ENCODE measurements around the gene EYA3. TPM values are rescaled to one million over a fixed set of nuclear protein-coding genes. Genes with fewer than 3 reads are reported as not detected.

Gene EYA3
- polyA plus RNA-seq, 4 donors: 16.9 to 58.0 (median 57.7) TPM

- DNase-seq (ENCODE audit: low read depth in 4 of 4, low spot score in 3 of 4): no peak
These were observed 24.8 kb upstream of the EYA3 start for GRCh38 chr1:28113242-28113572.

DNA sequence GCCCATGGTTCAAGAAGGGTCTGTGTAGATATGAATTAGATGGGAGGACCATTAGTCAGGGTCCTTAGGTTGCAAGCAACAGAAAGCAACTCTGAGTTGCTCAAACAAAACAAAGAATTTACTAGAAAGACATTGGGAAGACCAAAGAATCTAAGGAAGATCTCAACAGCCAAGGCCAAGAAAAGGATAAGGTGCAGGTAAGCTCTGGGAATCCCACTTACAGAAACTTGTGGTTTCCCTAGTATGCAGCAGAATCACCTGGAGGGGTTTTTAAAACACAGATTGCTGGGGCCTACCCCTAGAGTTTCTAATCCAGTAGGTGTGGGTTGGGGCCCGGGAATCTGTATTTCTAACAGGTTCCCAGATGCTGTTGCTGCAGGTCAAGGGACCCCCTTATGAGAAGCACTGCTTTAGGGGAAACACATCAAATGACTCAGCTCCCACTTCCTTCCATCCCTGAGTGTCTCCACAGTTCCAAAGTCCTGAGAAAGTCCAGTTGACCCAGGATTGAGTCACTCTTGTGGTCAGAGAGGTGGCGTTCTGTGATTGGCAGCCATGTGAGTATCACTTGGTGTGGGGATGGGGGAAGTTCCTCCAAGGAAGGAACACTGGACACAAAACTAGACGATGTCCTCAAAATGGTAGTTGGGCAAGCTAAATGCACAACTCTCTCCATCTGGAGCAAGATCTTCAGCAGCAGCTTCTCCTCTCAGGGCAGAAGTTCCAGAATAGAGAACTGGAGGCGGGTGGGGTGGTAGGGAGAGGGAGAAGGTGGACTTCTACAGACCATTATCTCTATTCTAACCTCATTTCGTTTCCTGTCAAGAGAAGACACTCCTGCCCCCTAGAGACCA, 24.2 kb upstream of the EYA3 start:
- no peak for DNase-seq (ENCODE audit: low read depth in 4 of 4, low spot score in 3 of 4)

DNA sequence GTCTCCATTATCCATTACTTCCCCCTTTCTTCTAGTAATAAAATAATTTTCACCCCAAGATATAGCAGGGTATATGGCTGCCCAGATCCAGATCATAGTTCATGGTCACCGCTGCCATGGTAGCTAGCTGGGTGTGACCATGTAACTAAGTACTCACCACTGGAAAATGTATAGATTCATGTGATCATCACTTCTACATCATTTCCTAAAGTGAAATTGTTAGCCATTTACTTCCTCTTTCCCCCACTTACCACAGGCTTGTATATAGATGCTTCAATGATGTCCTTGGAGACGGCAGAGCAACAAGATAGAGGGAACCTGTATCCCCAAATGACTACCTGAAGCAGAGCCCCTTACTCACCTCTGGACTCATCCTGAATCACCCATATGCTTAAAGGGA, 22.7 kb upstream of the EYA3 start:
- no peak for DNase-seq (ENCODE audit: low read depth in 4 of 4, low spot score in 3 of 4)

DNA sequence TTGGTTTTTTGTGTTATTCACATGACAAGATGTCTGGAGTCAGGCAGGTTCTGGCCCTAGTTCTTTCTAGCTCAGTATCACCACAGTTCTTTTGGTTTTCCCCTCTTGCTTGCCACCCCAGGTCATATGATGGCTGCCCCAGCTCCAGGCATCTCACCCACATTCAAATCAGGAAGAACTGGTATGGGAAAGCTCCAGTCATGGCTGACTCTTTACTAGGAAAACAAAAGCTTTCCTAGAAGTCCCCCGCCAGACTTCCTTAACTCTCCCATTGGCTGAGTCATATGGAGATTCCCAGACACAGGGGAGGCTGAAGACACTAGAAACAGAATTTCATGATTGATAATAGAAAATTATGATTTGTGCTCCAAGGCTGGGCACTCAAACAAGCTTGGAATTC, 22.1 kb upstream of the EYA3 start:
- no peak for DNase-seq (ENCODE audit: low read depth in 4 of 4, low spot score in 3 of 4)

DNA sequence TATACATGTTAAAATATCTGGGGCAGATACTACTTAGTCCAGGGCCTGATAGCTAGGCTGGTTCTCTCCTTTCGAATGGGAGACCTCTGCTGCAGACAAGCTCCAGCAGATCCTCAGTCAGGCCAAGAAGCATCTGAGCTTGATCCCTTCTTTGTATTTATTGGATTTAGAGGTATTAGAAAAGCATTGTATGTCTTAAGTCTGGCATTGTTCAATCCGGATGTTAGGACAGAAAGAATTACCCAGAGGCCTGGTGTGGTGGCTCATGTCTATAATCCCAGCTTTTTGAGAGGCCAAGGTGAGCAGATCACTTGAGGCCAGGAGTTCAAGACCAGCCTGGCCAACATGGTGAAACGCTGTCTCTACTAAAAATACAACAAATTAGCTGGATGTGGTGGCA, 21.2 kb upstream of the EYA3 start:
- no peak for DNase-seq (ENCODE audit: low read depth in 4 of 4, low spot score in 3 of 4)

DNA sequence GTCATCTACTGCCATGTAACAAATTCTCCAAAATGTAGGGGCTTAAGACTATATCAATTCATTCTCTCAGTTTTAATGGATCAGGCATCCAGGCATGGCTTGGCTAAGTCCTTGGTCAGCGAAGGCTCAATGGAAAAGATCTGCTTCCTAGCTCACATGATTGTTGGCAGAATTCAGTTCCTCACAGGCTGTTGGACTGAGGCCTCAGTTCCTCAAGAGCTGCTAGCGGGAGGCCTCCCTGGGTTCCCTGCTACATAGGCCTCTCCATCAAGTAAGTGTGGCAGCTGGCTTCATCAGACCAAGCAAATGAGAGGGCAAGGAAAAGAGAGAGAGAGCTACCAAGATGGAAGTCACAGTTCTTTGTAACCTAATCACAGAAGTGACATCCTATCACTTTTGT, 19.6 kb upstream of the EYA3 start:
- DNase-seq (ENCODE audit: low read depth in 4 of 4, low spot score in 3 of 4): no peak

DNA sequence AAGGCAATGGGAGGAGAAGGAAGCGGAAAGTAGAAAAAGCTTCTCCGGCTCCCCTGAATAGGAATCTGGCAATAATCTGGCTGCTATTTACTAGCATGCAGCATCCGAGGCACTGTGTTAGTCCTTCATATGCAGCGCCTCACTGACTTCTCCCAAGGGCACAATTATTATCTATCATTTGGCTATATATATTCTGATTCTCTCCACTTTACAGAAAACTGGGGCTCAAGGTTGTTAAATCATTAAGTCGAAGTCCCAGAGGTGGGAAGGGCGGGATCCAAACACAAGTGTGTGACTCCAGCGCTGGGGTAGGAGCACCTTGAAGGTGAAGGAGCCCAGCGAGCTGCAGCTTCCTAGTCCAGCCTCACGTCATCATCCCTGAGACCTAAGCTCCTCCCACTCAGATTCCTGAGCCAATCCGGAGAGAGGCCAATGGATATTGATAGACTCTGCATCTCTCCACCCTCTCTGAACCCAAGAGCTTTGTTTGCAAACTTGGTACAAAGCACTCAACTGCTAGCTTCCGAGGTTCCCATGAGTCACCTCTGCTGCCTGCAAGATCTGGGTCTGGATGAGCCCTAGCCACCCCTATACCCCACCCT, 16.6 kb upstream of the EYA3 start:
- DNase-seq (ENCODE audit: low read depth in 4 of 4, low spot score in 3 of 4): no peak

GRCh38 chr1:28102189-28102588, 13.8 kb upstream of the EYA3 start:
- no peak for DNase-seq (ENCODE audit: low read depth in 4 of 4, low spot score in 3 of 4)

DNA sequence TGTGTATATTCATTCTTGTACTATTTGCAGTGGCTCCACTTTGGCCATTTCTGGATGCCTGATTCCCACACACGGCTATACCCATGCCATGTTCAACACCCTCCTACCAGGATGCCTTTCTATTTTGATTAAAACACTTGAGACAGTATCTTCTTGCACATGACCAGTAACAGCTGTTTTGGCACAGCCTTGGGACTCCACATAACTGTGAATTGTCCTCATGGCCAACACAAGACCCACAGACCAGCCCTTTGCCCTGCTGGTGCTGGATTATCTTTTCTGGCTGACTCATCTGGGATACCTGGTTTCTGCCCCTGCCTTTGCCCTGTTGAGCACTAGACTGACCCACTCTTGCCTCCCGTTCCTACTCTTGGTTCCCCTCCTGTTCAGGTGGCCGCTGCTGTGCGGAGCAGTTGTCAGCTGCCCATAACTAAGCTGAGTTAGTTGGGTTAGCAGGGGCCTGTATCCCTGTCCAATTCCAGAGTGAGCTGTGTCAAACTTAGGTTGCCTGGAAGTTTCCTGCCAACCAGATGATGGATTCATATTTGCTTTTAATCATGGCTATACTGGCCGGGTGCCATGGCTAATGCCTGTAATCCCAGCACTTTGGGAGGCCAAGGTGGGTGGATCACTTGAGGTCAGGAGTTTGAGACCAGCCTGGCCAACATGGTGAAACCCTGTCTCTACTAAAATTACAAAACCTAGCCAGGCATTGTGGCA, 10.8 kb upstream of the EYA3 start:
- no peak for DNase-seq (ENCODE audit: low read depth in 4 of 4, low spot score in 3 of 4)

- DNase-seq (ENCODE audit: low read depth in 4 of 4, low spot score in 3 of 4): no peak
These were observed 8.7 kb upstream of the EYA3 start for GRCh38 chr1:28097100-28097472.

DNA sequence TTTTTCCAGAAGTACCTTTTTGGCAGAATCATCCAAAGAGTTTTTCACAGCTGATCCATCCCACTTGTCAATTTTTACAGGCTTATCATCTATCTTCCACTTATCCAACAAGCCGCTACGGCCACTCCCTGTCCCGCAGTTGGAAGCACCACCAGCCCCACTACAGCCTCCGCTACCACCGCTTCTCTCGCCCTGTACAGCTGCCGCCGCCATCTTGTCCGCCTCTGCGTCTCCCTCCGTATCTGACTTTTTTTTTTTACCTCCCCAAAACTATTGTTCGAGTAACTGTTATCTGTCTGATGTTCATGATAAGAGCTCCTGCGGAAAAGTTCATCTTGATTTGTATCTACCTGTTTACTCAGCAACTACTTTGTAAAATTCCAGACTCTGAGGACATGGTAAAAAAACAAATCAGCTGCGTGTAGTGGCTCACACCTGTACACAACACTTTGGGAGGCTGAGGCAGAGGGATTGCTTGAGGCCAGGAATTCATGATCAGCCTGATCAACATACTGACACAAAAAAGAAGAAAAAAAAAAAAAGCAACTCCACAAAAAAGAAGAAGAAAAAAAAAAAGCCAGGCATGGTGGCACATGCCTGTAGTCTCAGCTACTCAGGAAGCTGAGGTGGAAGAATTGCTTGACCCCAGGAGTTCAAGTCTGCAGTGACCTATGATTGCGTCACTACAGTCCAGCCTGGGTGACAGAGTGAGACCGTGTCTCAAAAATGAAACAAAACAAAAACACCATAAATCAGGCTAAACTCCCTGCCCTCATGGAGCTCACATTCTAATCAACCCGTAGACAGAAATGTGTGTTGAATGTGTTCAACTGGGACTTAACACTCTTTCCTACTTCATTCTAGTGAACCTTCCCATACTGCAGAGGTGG, 8.0 kb upstream of the EYA3 start:
- DNase-seq (ENCODE audit: low read depth in 4 of 4, low spot score in 3 of 4): no peak

DNA sequence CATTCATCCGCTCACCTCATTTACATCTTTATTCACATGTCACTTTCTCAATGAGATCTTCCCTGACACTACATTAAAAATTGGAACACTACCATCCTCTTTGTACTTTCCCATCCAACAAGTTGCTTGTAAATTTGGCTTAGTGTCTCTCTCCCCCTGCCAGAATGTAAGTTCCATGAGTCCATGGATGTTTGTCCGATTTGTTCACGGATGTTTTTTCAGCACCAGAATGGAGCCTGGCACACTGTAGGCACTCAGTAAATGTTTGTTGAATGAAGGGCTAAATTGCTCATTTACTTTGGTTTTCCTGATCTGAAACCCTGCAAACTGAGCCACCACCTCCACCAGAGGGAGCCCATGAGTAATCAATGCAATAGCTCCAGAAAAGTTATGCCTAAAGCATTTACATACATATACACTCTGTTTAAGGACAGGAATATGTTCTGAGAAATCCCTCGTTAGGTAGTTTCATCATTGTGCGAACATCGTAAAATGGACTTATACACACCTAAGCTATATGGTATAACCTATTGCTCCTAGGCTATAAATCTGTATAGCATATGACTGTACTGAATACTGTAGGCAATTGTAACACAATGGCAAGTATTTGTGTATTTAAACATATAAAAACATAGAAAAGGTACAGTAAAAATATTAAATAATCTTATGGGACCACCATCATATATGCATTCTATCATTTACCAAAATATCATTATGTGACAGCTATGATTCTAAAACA, 2.8 kb upstream of the EYA3 start:
- no peak for DNase-seq (ENCODE audit: low read depth in 4 of 4, low spot score in 3 of 4)

- DNase-seq (ENCODE audit: low read depth in 4 of 4, low spot score in 3 of 4): no peak
These were observed 719 bp downstream of the EYA3 start for GRCh38 chr1:28087614-28088167.

DNA sequence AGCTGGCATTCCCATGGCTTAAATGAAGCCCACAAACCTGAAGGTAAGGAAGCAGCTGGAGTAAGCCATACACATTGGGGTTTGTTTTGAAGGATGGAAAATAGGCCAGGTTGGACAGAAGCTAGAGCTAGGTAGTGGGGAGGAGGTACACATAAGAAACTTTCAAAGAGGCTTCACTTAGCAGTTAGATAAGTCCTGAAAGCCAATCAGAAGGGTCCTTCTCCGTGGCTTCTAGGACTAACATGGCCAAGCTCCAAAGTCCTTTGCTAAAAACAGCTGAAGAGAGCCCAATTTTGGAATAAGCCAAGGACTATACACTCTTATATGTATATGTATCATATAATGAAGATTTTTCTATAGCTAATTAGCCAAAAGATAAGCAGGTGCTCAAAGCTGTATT, 1.8 kb downstream of the EYA3 start:
- no peak for DNase-seq (ENCODE audit: low read depth in 4 of 4, low spot score in 3 of 4)

- no peak for DNase-seq (ENCODE audit: low read depth in 4 of 4, low spot score in 3 of 4)
These were observed 3.3 kb downstream of the EYA3 start for GRCh38 chr1:28085129-28085528.

DNA sequence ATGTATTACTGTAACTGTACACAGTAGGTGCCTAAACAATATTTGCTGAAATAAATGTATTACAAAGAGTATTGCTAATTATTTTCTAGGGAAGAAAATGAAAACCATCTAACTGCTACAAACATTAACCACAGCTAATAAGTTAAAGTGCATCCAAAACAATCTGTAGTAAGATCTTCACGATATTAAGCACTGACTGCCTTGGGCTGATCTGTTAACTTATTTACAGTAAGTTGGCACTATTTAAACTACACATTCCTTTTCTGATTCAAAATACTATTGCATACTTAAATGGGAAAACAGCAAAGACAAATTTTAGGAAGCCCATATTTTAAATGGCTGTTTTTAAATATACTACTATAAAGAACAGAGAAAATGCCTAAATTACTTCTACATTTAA, 4.5 kb downstream of the EYA3 start:
- DNase-seq (ENCODE audit: low read depth in 4 of 4, low spot score in 3 of 4): no peak

GRCh38 chr1:28078680-28079626, 9.5 kb downstream of the EYA3 start:
- no peak for DNase-seq (ENCODE audit: low read depth in 4 of 4, low spot score in 3 of 4)

DNA sequence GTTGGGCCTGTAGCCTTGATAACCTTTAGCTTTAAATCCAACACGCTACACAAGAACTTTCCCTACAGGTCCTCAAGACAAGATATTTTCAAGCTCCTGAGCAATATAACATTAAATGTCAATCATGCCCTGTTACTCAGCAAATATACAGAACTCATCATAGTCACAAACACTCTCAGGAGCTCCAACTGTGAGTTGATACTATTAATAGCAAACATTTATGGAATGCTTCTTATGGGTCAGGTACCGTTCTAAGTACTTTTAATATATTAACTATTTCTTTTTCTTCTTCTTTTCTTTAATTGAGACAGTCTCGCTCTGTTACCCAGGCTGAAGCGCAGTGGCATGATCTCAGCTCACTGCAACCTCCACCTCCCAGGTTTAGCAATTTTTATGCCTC, 10.1 kb downstream of the EYA3 start:
- DNase-seq (ENCODE audit: low read depth in 4 of 4, low spot score in 3 of 4): no peak

Measured in left renal pelvis (tissue), 4 donors.